Caco-2 (cell line): Measurements from ENCODE around the gene SKAP1. TPM values are rescaled to one million over a fixed set of nuclear protein-coding genes. Genes with fewer than 3 reads are reported as not detected.

Source experiments
- BruUV-seq: library from RNA; stranded (reverse); fragments of 400-500 nt; replicated peaks from 2 replicates; lab custom pipeline; 2021; lab: Mats Ljungman, UMichigan
- CTCF ChIA-PET: fragments of 300-600 bp; sonication (Branson Sonifier 250); formaldehyde crosslinking; loops from one replicate; lab custom pipeline; 2022; ENCODE audit warnings: antibody characterized with exemption; lab: Charles Lee
- POLR2A ChIA-PET: fragments of 300-600 bp; sonication (Branson Sonifier 250); formaldehyde crosslinking; loops from one replicate; lab custom pipeline; 2022; ENCODE audit warnings: antibody characterized with exemption; lab: Charles Lee
- DNase-seq, 2 experiments: peaks; one replicate each; pipeline versions ENCODE4 v3.0.0 to v3.0.0-alpha.2; 2020 to 2022
- H3K27me3 ChIP-seq: replicated peaks from 2 replicates; pipeline ENCODE4 v1.6.0; 2011; ENCODE audit warnings: low read length; ENCODE audit not compliant: control insufficient read depth, insufficient read depth
- H3K36me3 ChIP-seq: 2 replicates; pipeline ENCODE4 v1.5.1; 2011; ENCODE audit warnings: low read length; ENCODE audit not compliant: control insufficient read depth, insufficient read depth
- H3K4me1 ChIP-seq: fragments of 250-450 bp; sonication (Bioruptor Pico); 2 replicates; pipeline ENCODE4 v1.5.1; 2020; ENCODE audit warnings: mild to moderate bottlenecking
- H3K4me3 ChIP-seq: 2 replicates; pipeline ENCODE4 v1.5.1; 2011; ENCODE audit warnings: low read depth, mild to moderate bottlenecking, control low read depth, low read length
- H3K9me3 ChIP-seq: fragments of 250-450 bp; sonication (Bioruptor Pico); 2 replicates; pipeline ENCODE4 v1.5.1; 2020; ENCODE audit warnings: mild to moderate bottlenecking, moderate library complexity
- H3K27ac Mint-ChIP-seq: one replicate; pipeline ENCODE4 v1.8.0; 2022; ENCODE audit warnings: mixed read lengths; ENCODE audit not compliant: unreplicated experiment
- H3K27me3 Mint-ChIP-seq: one replicate; pipeline ENCODE4 v1.8.0; 2022; ENCODE audit warnings: mixed read lengths; ENCODE audit not compliant: insufficient read depth, unreplicated experiment
- H3K36me3 Mint-ChIP-seq: one replicate; pipeline ENCODE4 v1.8.0; 2022; ENCODE audit warnings: mild to moderate bottlenecking, mixed read lengths; ENCODE audit not compliant: insufficient read depth, unreplicated experiment
- H3K4me1 Mint-ChIP-seq: one replicate; pipeline ENCODE4 v1.8.0; 2022; ENCODE audit warnings: low read depth, mixed read lengths; ENCODE audit not compliant: unreplicated experiment
- H3K4me3 Mint-ChIP-seq: one replicate; pipeline ENCODE4 v1.8.0; 2022; ENCODE audit warnings: mild to moderate bottlenecking, moderate library complexity, mixed read lengths; ENCODE audit not compliant: unreplicated experiment
- H3K9me3 Mint-ChIP-seq: one replicate; pipeline ENCODE4 v1.8.0; 2022; ENCODE audit warnings: mixed read lengths; ENCODE audit not compliant: unreplicated experiment
- intact Hi-C: fragments of 100-400 bp; cut with micrococcal nuclease; formaldehyde crosslinking; loops from one replicate; pipeline ENCODE4 v1.10.0; 2022; ENCODE audit not compliant: unreplicated experiment
- total RNA-seq: library from RNA; stranded (reverse); gene quantifications from 2 replicates; pipeline ENCODE4 v1.2.3, GENCODE V29; 2022
- TF ChIP-seq, protein P1 (sequence below), 2 experiments: fragments of 200-600 bp in 1 of 2; IDR thresholded peaks; 1 replicate in 1 of 2; 2 replicates in 1 of 2; pipeline versions ENCODE4 v1.5.1 to v1.8.0; 2011 to 2022; ENCODE audit warnings: antibody characterized with exemption in 1 of 2, control low read depth in 1 of 2, inconsistent platforms in 1 of 2, low read depth in 1 of 2, low read length in 1 of 2, mild to moderate bottlenecking in 1 of 2, moderate library complexity in 1 of 2; ENCODE audit not compliant: insufficient read depth in 1 of 2, severe bottlenecking in 1 of 2, unreplicated experiment in 1 of 2

The SKAP1 gene
- total RNA-seq, 1 experiment from 2014 or later, result 0.70 TPM

DNA sequence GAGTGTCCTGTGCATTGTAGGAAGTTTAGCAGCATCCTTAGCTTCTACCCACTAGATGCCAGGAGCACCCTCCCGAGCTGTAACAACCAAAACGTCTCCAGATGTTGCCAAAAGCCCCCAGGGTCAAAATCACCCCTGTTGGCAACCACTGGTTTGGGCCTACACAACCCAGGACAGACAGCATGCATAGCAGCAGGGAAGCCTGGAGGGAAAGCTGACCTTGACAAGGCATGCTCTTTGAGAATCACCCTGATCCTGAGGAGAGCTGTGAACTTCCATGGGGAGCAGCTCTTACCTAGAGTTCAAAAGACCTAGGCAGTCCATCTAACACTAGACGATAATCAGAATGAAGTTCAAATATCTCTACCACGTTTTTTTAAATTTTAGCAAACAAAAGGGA lies 9.2 kb downstream of the SKAP1 start:
- H3K4me1 ChIP-seq, result 0 out of 2 replicates have a peak, but pooled peaks cover 4% of the 10 kb centered on the region
- ChIA-PET CTCF (no interaction called here), POLR2A (no interaction called here)
- DNase-seq, result no peak
- no peaks in the 10 kb centered on the region for H3K36me3 ChIP-seq
- H3K4me3 ChIP-seq, result no peak overlapping the region
- Mint-ChIP-seq H3K4me1 (no peaks in the 10 kb centered on the region), H3K27me3 (peaks cover 7% of the 10 kb centered on the region), H3K4me3 (no peak overlapping the region), H3K9me3 (no peaks in the 10 kb centered on the region), H3K36me3 (no peaks in the 10 kb centered on the region), H3K27ac (no peak overlapping the region)
- no peaks in the 10 kb centered on the region for H3K9me3 ChIP-seq
- intact Hi-C loops, result no loop called here
- TF ChIP-seq, protein P1, sequence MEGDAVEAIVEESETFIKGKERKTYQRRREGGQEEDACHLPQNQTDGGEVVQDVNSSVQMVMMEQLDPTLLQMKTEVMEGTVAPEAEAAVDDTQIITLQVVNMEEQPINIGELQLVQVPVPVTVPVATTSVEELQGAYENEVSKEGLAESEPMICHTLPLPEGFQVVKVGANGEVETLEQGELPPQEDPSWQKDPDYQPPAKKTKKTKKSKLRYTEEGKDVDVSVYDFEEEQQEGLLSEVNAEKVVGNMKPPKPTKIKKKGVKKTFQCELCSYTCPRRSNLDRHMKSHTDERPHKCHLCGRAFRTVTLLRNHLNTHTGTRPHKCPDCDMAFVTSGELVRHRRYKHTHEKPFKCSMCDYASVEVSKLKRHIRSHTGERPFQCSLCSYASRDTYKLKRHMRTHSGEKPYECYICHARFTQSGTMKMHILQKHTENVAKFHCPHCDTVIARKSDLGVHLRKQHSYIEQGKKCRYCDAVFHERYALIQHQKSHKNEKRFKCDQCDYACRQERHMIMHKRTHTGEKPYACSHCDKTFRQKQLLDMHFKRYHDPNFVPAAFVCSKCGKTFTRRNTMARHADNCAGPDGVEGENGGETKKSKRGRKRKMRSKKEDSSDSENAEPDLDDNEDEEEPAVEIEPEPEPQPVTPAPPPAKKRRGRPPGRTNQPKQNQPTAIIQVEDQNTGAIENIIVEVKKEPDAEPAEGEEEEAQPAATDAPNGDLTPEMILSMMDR (IDR thresholded peaks at IDR 0.05; ENCODE audit: insufficient read depth in 1 of 2, low read depth in 1 of 2, low read length in 1 of 2, severe bottlenecking in 1 of 2, unreplicated experiment in 1 of 2), result no peak
- 0 out of 2 replicates have a peak, but pooled peaks cover 1% of the 10 kb centered on the region for H3K27me3 ChIP-seq
- BruUV-seq, result no TSS peak

DNA sequence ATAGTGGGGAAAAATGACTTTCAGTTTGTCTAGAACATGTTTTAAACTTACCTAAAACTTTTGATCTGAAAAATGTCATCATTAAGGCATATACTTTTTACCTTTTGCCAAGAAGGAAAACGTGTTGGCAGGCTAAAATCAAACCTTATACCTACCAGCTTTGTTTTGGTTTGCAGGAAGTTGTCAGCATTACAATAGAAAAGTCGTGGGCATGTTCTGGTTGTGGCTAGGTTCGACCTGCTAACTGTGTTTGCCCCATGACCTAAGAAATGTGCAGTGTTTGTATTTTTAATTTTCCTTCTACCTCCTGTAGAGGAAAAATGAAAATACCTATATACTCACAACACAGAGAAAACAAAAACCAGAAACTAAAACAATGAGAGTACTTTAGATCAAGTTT lies 13.0 kb downstream of the SKAP1 start:
- TF ChIP-seq, protein P1 (IDR thresholded peaks at IDR 0.05; ENCODE audit: insufficient read depth in 1 of 2, low read depth in 1 of 2, low read length in 1 of 2, severe bottlenecking in 1 of 2, unreplicated experiment in 1 of 2), result no peak
- Mint-ChIP-seq H3K9me3 (no peaks in the 10 kb centered on the region), H3K27me3 (peaks cover 29% of the 10 kb centered on the region), H3K27ac (no peak overlapping the region), H3K4me1 (no peaks in the 10 kb centered on the region), H3K36me3 (no peaks in the 10 kb centered on the region), H3K4me3 (no peak overlapping the region)
- Histone ChIP-seq H3K4me3 (no peak overlapping the region), H3K36me3 (no peaks in the 10 kb centered on the region), H3K27me3 (peaks cover 1% of the 10 kb centered on the region; the same call in 1 of the 2 replicates), H3K9me3 (no peaks in the 10 kb centered on the region), H3K4me1 (0 out of 2 replicates have a peak, but pooled peaks cover 4% of the 10 kb centered on the region)
- no TSS peak for BruUV-seq
- intact Hi-C loops, result loop anchor here (1.0 kb wide), 2 partner anchors 9 to 38 kb away; no protein-coding TSS in a partner anchor
- POLR2A ChIA-PET, result no interaction called here
- CTCF ChIA-PET, result no interaction called here
- no peak for DNase-seq

DNA sequence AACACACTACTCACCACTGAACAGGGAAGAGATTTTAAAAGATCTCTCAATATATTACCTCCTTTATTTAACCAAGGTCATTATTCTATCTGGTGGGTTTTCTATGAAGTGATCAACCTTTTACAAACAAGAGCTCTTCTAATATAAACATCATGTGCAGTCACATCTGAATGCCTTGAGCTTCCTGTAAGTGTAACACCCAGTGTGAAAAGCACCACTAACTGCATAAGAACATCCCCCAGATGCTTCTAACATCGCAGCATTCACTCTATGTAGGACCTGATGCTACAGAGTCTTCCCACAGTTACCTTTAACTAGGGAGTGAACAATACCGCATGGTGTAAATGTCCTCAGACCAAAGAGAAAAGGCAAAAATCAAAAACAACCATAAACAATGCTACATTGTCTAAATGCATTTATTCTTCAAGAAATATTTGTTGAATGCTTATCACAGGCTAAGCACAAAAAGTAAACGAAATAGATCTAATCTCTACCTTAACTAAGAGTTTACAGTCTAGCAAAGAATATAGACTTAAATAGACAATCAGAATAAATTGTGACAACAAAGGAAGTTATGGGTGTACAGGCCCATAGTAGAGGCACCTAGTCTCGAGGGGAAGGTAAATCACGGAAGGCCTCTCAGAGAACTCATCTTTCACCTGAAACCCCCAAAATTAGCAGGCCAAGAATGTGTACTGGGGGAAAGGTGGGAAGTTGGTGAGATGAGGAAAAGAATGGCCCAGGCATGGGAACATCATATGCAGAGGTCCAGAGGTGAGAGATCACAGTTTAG lies 16.2 kb downstream of the SKAP1 start:
- intact Hi-C loops, result no loop called here
- POLR2A ChIA-PET, result interaction anchor here (0.6 to 0.8 kb wide), 2 partner anchors 14 to 204 kb away, joined by 4 to 5 read pairs; no protein-coding TSS in a partner anchor
- Mint-ChIP-seq H3K4me3 (no peak overlapping the region), H3K27me3 (peaks cover 31% of the 10 kb centered on the region), H3K27ac (no peak overlapping the region), H3K9me3 (no peaks in the 10 kb centered on the region), H3K4me1 (no peaks in the 10 kb centered on the region), H3K36me3 (no peaks in the 10 kb centered on the region)
- no peaks in the 10 kb centered on the region for H3K36me3 ChIP-seq
- 0 out of 2 replicates have a peak, but pooled peaks cover 4% of the 10 kb centered on the region for H3K4me1 ChIP-seq
- no TSS peak for BruUV-seq
- CTCF ChIA-PET, result no interaction called here
- H3K4me3 ChIP-seq, result no peak overlapping the region
- no peak for DNase-seq
- no peaks in the 10 kb centered on the region for H3K9me3 ChIP-seq
- H3K27me3 ChIP-seq, result peaks cover 1% of the 10 kb centered on the region; the same call in 1 of the 2 replicates
- TF ChIP-seq, protein P1 (IDR thresholded peaks at IDR 0.05; ENCODE audit: insufficient read depth in 1 of 2, low read depth in 1 of 2, low read length in 1 of 2, severe bottlenecking in 1 of 2, unreplicated experiment in 1 of 2), result no peak
